Measurements from ENCODE around the gene DNMBP.
"Not testable (repeated sequence)": the region's sequence is repeated elsewhere in the genome, so short reads cannot be mapped to it uniquely, and the experiment has no call there.

The DNMBP gene

DNA sequence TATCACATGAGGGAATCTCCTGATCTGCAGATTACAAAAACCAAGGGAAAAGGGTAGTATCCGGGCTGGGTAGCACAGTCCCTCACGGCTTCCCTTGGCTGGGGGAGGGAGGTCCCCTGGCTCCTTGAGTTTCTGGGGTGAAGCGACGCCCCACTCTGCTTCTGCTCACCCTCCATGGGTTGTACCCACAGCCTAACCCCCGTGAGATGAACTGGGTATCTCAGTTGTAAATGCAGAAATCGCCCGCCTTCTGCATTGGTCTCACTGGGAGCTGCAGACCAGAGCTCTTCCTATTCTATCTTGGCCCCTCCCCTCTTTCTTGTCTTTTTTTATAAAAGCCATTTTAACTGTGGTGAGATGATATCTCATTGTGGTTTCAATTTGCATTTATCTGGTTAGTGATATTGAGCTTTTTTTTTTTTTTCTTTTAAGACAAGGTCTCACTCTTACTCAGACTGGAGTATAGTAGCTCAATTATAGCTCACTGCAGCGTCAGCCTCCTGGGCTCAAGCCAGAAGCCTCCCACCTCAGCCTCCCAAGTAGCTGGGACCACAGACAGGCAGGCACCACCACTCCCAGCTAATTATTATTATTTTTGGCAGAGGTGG is 139.5 kb downstream of the DNMBP start:
- TF ChIP-seq, protein P1, sequence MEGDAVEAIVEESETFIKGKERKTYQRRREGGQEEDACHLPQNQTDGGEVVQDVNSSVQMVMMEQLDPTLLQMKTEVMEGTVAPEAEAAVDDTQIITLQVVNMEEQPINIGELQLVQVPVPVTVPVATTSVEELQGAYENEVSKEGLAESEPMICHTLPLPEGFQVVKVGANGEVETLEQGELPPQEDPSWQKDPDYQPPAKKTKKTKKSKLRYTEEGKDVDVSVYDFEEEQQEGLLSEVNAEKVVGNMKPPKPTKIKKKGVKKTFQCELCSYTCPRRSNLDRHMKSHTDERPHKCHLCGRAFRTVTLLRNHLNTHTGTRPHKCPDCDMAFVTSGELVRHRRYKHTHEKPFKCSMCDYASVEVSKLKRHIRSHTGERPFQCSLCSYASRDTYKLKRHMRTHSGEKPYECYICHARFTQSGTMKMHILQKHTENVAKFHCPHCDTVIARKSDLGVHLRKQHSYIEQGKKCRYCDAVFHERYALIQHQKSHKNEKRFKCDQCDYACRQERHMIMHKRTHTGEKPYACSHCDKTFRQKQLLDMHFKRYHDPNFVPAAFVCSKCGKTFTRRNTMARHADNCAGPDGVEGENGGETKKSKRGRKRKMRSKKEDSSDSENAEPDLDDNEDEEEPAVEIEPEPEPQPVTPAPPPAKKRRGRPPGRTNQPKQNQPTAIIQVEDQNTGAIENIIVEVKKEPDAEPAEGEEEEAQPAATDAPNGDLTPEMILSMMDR (IDR thresholded peaks at IDR 0.05; ENCODE audit: borderline replicate concordance, insufficient read depth, low read depth, low read length) = no peak
- no peak overlapping the region for H3K4me3 ChIP-seq (ENCODE audit: low read depth, low read length)

DNA sequence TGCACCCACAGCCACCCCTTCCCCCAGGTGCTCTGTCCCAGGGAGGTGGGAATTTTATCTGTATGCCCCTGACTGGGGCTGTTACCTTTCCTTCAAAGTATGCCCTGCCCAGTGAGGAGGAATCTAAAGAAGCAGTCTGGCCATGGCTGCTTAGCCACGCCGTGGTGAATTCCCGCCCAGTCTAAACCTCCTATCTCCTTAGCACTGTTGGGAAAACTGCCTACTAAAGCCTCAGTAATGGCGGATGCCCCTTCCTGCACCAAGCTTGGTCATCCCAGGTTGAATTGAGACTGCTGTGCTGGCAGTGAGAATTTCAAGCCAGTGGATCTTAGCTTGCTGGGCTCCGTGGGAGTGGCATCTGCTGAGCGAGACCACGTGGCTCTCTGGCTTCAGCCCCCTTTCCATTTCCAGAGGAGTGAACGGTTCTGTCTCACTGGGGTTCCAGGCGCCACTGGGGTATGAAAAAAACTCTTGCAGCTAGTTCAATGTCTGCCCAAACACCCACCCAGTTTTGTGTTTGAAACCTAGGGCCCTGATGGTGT is 140.1 kb downstream of the DNMBP start:
- TF ChIP-seq, protein P1 (IDR thresholded peaks at IDR 0.05; ENCODE audit: borderline replicate concordance, insufficient read depth, low read depth, low read length) = no peak
- no peak overlapping the region for H3K4me3 ChIP-seq (ENCODE audit: low read depth, low read length)

DNA sequence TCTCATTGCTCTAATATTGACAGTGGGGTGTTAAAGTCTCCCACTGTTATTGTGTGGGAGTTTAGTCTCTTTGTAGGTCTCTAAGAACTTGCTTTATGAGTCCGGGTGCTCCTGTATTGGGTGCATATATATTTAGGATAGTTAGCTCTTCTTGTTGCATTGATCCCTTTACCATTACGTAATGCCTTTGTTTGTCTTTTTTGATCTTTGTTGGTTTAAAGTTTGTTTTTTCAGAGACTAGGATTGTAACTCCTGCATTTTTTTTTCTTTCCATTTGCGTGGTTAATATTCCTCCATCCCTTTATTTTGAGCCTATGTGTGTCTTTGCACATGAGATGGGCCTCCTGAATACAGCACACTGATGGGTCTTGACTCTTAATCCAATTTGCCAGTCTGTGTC is 142.5 kb downstream of the DNMBP start:
- not testable (repeated sequence) for H3K4me3 ChIP-seq (ENCODE audit: low read depth, low read length)

DNA sequence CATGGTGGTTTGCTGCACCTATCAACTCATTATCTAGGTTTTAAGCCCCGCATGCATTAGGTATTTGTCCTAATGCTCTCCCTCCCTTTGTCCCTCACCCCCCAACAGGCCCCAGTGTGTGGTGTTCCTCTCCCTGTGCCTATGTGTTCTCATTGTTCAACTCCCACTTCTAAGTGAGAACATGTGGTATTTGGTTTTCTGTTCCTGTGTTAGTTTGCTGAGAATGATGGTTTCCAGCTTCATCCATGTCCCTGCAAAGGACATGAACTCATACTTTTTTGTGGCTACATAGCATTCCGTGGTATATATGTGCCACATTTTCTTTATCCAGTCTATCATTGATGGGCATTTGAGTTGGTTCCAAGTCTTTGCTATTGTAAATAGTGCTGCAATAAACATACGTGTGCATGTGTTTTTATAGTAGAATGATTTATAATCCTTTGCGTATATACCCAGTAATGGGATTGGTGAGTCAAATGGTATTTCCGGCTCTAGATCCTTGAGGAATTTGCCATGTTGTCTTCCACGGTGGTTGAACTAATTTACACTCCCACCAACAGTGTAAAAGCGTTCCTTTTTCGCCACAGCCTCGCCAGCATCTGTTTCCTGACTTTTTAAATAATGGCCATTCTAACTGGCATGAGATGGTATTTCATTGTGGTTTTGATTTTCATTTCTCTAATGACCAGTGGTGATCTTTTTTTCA is 146.1 kb downstream of the DNMBP start:
- H3K4me3 ChIP-seq (ENCODE audit: low read depth, low read length) = not testable (repeated sequence)

DNA sequence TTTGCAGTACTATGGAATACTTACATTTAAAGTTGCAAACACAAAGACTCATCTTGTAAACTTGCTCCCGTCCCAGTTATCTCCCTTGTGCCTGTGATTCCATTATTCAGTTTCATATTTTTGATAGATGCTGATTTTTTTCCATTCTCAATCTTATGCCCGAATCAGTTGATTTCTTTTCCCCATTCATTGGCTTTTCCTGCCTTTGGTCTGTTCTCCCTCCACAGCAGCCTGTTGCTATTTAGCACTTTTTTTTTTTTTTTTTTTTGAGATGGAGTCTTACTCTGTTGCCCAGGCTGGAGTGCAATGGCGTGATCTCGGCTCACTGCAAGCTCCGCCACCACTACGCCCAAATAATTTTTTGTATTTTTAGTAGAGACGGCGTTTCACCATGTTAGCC is 149.3 kb downstream of the DNMBP start:
- no peak overlapping the region for H3K4me3 ChIP-seq (ENCODE audit: low read depth, low read length)
- TF ChIP-seq, protein P1 (IDR thresholded peaks at IDR 0.05; ENCODE audit: borderline replicate concordance, insufficient read depth, low read depth, low read length) = no peak

DNA sequence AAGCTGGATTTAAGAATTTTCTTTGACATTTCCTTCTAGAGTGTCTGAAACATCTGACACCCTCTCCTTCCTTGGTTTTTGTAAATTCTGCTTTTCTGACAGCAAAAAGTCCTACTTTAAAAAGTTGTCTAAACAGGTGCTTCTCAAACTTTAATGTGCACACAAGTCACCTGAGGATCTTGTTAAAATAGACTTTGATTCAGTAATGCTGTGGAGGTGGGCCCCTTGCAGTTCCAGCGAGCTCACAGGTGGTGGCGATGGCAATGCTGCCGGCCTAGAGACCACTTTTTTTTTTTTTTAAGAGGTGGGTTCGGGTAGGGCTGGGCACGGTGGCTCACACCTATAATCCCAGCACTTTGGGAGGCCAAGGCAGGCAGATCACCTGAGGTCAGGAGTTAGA is 150.2 kb downstream of the DNMBP start:
- H3K4me3 ChIP-seq (ENCODE audit: low read depth, low read length) = no peak overlapping the region
- TF ChIP-seq, protein P1 (IDR thresholded peaks at IDR 0.05; ENCODE audit: borderline replicate concordance, insufficient read depth, low read depth, low read length) = peak; percentile 41

DNA sequence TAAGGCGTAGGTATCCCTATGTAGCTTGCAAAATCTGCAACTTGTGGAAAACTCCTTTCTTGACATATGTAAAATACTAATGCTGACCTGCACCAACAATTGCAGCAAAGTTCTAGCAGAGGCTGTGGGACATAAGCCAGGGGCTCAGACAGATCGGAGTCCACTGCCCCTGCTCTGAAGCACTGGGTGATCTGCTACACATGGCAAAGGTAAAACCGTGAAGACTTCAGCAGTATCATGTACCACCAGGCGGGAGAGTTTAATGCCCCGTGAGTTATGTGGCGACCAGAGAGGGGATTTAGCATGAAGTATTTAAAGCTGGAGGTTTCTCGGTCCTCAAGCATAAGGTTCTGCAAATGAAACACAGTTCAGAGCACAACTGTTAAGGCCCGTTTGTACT is 150.9 kb downstream of the DNMBP start:
- no peak overlapping the region for H3K4me3 ChIP-seq (ENCODE audit: low read depth, low read length)
- TF ChIP-seq, protein P1 (IDR thresholded peaks at IDR 0.05; ENCODE audit: borderline replicate concordance, insufficient read depth, low read depth, low read length) = no peak

DNA sequence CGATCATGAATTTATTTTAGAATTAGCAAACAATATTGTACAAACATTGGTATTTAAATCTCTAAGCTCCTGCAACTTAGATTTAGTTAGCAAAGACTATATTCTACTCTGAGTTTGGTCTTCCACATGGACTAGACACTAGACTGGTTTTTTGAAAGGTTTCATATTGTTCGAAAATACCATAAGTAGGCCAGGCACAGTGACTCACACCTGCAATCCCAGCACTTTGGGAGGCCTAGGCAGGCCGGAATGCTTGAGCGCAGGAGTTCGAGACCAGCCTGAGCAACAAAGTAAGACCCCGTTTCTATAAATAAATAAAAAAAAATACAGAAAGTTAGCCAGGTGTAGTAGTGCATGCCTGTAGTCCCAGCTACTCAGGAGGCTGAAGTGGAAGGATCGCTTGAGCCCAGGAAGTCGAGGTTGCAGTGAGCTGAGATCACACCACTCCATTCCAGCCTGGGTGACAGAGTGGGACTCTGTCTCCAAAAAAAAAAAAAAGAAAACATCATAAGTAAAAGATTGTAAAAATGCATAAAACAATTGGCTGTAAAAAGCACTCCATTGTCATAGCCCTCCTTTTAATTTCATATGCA is 154.2 kb downstream of the DNMBP start:
- TF ChIP-seq, protein P1 (IDR thresholded peaks at IDR 0.05; ENCODE audit: borderline replicate concordance, insufficient read depth, low read depth, low read length) = no peak
- no peak overlapping the region for H3K4me3 ChIP-seq (ENCODE audit: low read depth, low read length)
